Hippocampal formation (tissue), 2 donors: Measurements from ENCODE around the gene WASHC2A.
"Not testable (repeated sequence)": the region's sequence is repeated elsewhere in the genome, so short reads cannot be mapped to it uniquely, and the experiment has no call there.

Source experiments
- DNase-seq, 2 donors: peaks; one replicate each; lab custom pipeline; 2025; lab: John Stamatoyannopoulos, UW

WASHC2A gene

GRCh38 chr10:50145575-50145974, 77.8 kb downstream of the WASHC2A start:
- not testable (repeated sequence) for DNase-seq

- no peak for DNase-seq
Observed at GRCh38 chr10:50152792-50153272, 85.1 kb downstream of the WASHC2A start.

- DNase-seq: not testable (repeated sequence)
Observed at GRCh38 chr10:50157868-50158267, 90.1 kb downstream of the WASHC2A start.

- not testable (repeated sequence) for DNase-seq
Observed at GRCh38 chr10:50159856-50160255, 92.1 kb downstream of the WASHC2A start.

GRCh38 chr10:50165038-50165437, 97.3 kb downstream of the WASHC2A start:
- not testable (repeated sequence) for DNase-seq

- DNase-seq: not testable (repeated sequence)
Observed at GRCh38 chr10:50167833-50168232, 100.1 kb downstream of the WASHC2A start.

- DNase-seq: not testable (repeated sequence)
Observed at GRCh38 chr10:50169506-50169905, 101.8 kb downstream of the WASHC2A start.

- not testable (repeated sequence) for DNase-seq
Observed at GRCh38 chr10:50174788-50175525, 107.2 kb downstream of the WASHC2A start.
